ENCODE data around the gene SSTR3. TPM values are rescaled to one million over a fixed set of nuclear protein-coding genes. Genes with fewer than 3 reads are reported as not detected.

SSTR3 gene
- total RNA-seq, 1 experiment from 2014 or later, result not detected

GRCh38 chr22:37209140-37209845, 3.0 kb downstream of the SSTR3 start:
- H3K27ac Mint-ChIP-seq (ENCODE audit: low read depth, unreplicated experiment), result no peak overlapping the region
- no peaks in the 10 kb centered on the region for H3K9me3 Mint-ChIP-seq (ENCODE audit: unreplicated experiment)
- no peak for TF ChIP-seq CTCF (IDR thresholded peaks at IDR 0.05; ENCODE audit: unreplicated experiment)
- H3K4me3 Mint-ChIP-seq (ENCODE audit: unreplicated experiment), result no peak overlapping the region
- no TSS peak for BruUV-seq (replicated peaks)
- no peak for DNase-seq (ENCODE audit: unreplicated experiment)
- no peaks in the 10 kb centered on the region for H3K36me3 Mint-ChIP-seq (ENCODE audit: insufficient read depth, unreplicated experiment)
- CTCF ChIA-PET, result interaction anchor here (0.5 to 2.4 kb wide), 5 partner anchors 9 to 88 kb away, joined by 3 to 14 read pairs (median 5); no protein-coding TSS in a partner anchor
- POLR2A ChIA-PET, result no interaction called here
- H3K27me3 Mint-ChIP-seq (ENCODE audit: insufficient read depth, unreplicated experiment), result no peaks in the 10 kb centered on the region
- H3K4me1 Mint-ChIP-seq (ENCODE audit: insufficient read depth, unreplicated experiment), result peaks cover 7% of the 10 kb centered on the region
- intact Hi-C loops (cut with micrococcal nuclease), result no loop called here

- no peak for DNase-seq (ENCODE audit: unreplicated experiment)
- no peak for TF ChIP-seq CTCF (IDR thresholded peaks at IDR 0.05; ENCODE audit: unreplicated experiment)
- ChIA-PET CTCF (interaction anchor here (0.8 to 2.4 kb wide), 3 partner anchors 8 to 52 kb away, joined by 4 to 14 read pairs (median 5); no protein-coding TSS in a partner anchor), POLR2A (no interaction called here)
- Mint-ChIP-seq H3K27ac (ENCODE audit: low read depth, unreplicated experiment) (no peak overlapping the region), H3K4me3 (ENCODE audit: unreplicated experiment) (no peak overlapping the region), H3K27me3 (ENCODE audit: insufficient read depth, unreplicated experiment) (no peaks in the 10 kb centered on the region), H3K9me3 (ENCODE audit: unreplicated experiment) (no peaks in the 10 kb centered on the region), H3K4me1 (ENCODE audit: insufficient read depth, unreplicated experiment) (peaks cover 7% of the 10 kb centered on the region), H3K36me3 (ENCODE audit: insufficient read depth, unreplicated experiment) (no peaks in the 10 kb centered on the region)
- intact Hi-C loops (cut with micrococcal nuclease), result no loop called here
- no TSS peak for BruUV-seq (replicated peaks)
These were observed 3.7 kb downstream of the SSTR3 start for GRCh38 chr22:37208401-37209139.

- no peaks in the 10 kb centered on the region for H3K9me3 Mint-ChIP-seq (ENCODE audit: unreplicated experiment)
- H3K4me3 Mint-ChIP-seq (ENCODE audit: unreplicated experiment), result no peak overlapping the region
These were observed 4.3 kb downstream of the SSTR3 start for GRCh38 chr22:37207981-37208380.

More at GRCh38 chr22:37207981-37208380, 4.3 kb downstream of the SSTR3 start:
- ChIA-PET CTCF (interaction anchor here (0.9 kb wide), 1 partner anchor 14 kb away, joined by 3 read pairs; no protein-coding TSS in a partner anchor), POLR2A (no interaction called here)
- peaks cover 7% of the 10 kb centered on the region for H3K4me1 Mint-ChIP-seq (ENCODE audit: insufficient read depth, unreplicated experiment)
- no peak overlapping the region for H3K27ac Mint-ChIP-seq (ENCODE audit: low read depth, unreplicated experiment)
- DNase-seq (ENCODE audit: unreplicated experiment), result no peak
- BruUV-seq (replicated peaks), result no TSS peak
- intact Hi-C loops (cut with micrococcal nuclease), result no loop called here
- H3K27me3 Mint-ChIP-seq (ENCODE audit: insufficient read depth, unreplicated experiment), result no peaks in the 10 kb centered on the region
- H3K36me3 Mint-ChIP-seq (ENCODE audit: insufficient read depth, unreplicated experiment), result no peaks in the 10 kb centered on the region
- TF ChIP-seq CTCF (IDR thresholded peaks at IDR 0.05; ENCODE audit: unreplicated experiment), result no peak

Data from MCF 10A (cell line).